Right hindlimb (tissue), 1 donor: Measurements from ENCODE around the gene TSGA10IP.

Source experiments
- DNase-seq: peaks from one replicate; pipeline ENCODE4 v3.0.0-alpha.2; 2018

Gene TSGA10IP

DNA sequence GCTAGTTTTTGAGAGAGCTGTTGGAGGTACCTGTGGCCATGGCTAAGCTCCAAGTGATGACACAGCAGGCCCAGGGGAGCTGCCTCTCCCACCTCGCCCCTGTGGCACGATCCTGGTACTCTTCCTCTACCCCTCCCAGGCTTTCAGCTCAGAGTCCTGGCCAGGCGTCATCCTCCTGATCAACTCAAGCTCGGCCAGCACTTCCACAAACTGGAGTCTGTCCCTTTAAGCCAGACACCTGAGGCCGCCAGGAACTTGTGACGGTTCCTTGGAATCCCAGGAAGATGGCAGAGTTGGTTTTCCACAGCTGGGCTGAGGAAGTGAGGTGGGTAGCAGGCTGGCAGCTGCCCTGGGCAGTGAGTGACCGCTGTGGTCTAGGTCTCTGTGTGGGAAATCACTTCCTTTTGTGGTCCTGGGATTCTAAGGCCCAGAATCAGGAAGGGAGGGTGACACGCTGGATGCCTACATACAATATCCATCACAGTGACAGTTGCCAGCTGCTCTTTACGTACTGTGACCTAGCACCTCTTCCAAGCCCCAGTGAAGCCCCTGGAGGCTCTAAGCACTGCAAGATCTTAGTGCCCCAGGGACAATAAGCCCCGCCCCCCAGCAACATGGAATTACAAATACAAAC, 63.3 kb downstream of the TSGA10IP start:
- DNase-seq: no peak
